OCI-LY7 (cell line): ENCODE results near the gene BAIAP2. TPM values are rescaled to one million over a fixed set of nuclear protein-coding genes. Genes with fewer than 3 reads are reported as not detected.

Source experiments
- BruUV-seq: library from RNA; stranded (reverse); fragments of 400-500 nt; replicated peaks from 2 replicates; lab custom pipeline; 2021; lab: Mats Ljungman, UMichigan
- CTCF ChIA-PET: fragments of 300-600 bp; sonication (Branson Sonifier 250); formaldehyde crosslinking; loops from one replicate; lab custom pipeline; 2022; ENCODE audit warnings: antibody characterized with exemption; ENCODE audit not compliant: unreplicated experiment; lab: Charles Lee
- POLR2A ChIA-PET: fragments of 300-600 bp; sonication (Branson Sonifier 250); formaldehyde crosslinking; loops from one replicate; lab custom pipeline; 2022; ENCODE audit warnings: antibody characterized with exemption; lab: Charles Lee
- DNase-seq: peaks from one replicate; pipeline ENCODE4 v3.0.0-alpha.2; 2015; ENCODE audit warnings: low spot score
- H2AFZ ChIP-seq: fragments of 200-600 bp; sonication (generic), shearing (Covaris generic); 2 replicates; pipeline ENCODE4 v1.6.1; 2014; ENCODE audit warnings: mild to moderate bottlenecking, antibody characterized with exemption, low read length, moderate library complexity
- H3K27ac ChIP-seq: fragments of 200-600 bp; sonication (generic); 2 replicates; pipeline ENCODE4 v1.5.1; 2014; ENCODE audit warnings: mixed run types, low read depth, mild to moderate bottlenecking, moderate library complexity, low read length, inconsistent platforms; ENCODE audit not compliant: poor library complexity, severe bottlenecking
- H3K36me3 ChIP-seq: fragments of 200-600 bp; sonication (generic); 2 replicates; pipeline ENCODE4 v1.6.1; 2014; ENCODE audit warnings: mild to moderate bottlenecking, antibody characterized with exemption, low read length, moderate library complexity, mixed read lengths; ENCODE audit not compliant: insufficient read depth
- H3K4me1 ChIP-seq: fragments of 200-600 bp; sonication (generic); 2 replicates; pipeline ENCODE4 v1.5.1; 2014; ENCODE audit warnings: mild to moderate bottlenecking, low read length; ENCODE audit not compliant: insufficient read depth, poor library complexity, severe bottlenecking
- H3K4me2 ChIP-seq: fragments of 200-600 bp; sonication (generic); 2 replicates; pipeline ENCODE4 v1.6.1; 2014; ENCODE audit warnings: mild to moderate bottlenecking, low read length
- H3K4me3 ChIP-seq: fragments of 200-600 bp; sonication (generic); 2 replicates; pipeline ENCODE4 v1.5.1; 2014; ENCODE audit warnings: mild to moderate bottlenecking, low read depth, low read length; ENCODE audit not compliant: poor library complexity, severe bottlenecking
- H3K79me2 ChIP-seq: fragments of 200-600 bp; sonication (generic); 2 replicates; pipeline ENCODE4 v1.6.1; 2016; ENCODE audit warnings: low read depth, mild to moderate bottlenecking, low read length, moderate library complexity, mixed read lengths; ENCODE audit not compliant: insufficient read depth
- H3K9me2 ChIP-seq: fragments of 200-600 bp; sonication (generic); 2 replicates; pipeline ENCODE4 v1.6.1; 2016; ENCODE audit warnings: mild to moderate bottlenecking, low read length, mixed read lengths; ENCODE audit not compliant: insufficient read depth
- H3K9me3 ChIP-seq: fragments of 200-600 bp; sonication (generic); 2 replicates; pipeline ENCODE4 v1.6.1; 2014; ENCODE audit warnings: mild to moderate bottlenecking, mixed run types, low read length, mixed read lengths
- H4K20me1 ChIP-seq: fragments of 200-600 bp; sonication (generic); 2 replicates; pipeline ENCODE4 v1.6.1; 2014; ENCODE audit warnings: mild to moderate bottlenecking, antibody characterized with exemption, low read length, moderate library complexity, mixed read lengths; ENCODE audit not compliant: insufficient read depth
- EZH2phosphoT487 ChIP-seq: fragments of 200-600 bp; sonication (generic); IDR thresholded peaks from 2 replicates; pipeline ENCODE4 v1.6.1; 2018; ENCODE audit warnings: low read depth, borderline replicate concordance, mild to moderate bottlenecking, mixed run types, antibody characterized with exemption, low read length, moderate library complexity, mixed read lengths
- intact Hi-C: fragments of 100-400 bp; cut with micrococcal nuclease; formaldehyde crosslinking; loops from one replicate; pipeline ENCODE4 v1.10.0; 2022; ENCODE audit not compliant: unreplicated experiment
- total RNA-seq, 2 experiments: library from RNA; depleted of rRNA in 1 of 2; stranded (reverse); fragments of >200 nt in 1 of 2; shearing (Covaris generic) in 1 of 2; gene quantifications; 2 replicates each; pipeline ENCODE4 v1.2.3, GENCODE V29; 2014 to 2022
- TF ChIP-seq, protein P1 (sequence below): fragments of 200-600 bp; sonication (generic); conservative IDR thresholded peaks from 2 replicates; pipeline ENCODE4 v1.5.1; 2014; ENCODE audit warnings: mild to moderate bottlenecking, antibody characterized with exemption, low read length, moderate library complexity, mixed read lengths

BAIAP2 gene
- total RNA-seq, 2 experiments from 2014 or later, result 2.1 to 2.3 TPM

DNA sequence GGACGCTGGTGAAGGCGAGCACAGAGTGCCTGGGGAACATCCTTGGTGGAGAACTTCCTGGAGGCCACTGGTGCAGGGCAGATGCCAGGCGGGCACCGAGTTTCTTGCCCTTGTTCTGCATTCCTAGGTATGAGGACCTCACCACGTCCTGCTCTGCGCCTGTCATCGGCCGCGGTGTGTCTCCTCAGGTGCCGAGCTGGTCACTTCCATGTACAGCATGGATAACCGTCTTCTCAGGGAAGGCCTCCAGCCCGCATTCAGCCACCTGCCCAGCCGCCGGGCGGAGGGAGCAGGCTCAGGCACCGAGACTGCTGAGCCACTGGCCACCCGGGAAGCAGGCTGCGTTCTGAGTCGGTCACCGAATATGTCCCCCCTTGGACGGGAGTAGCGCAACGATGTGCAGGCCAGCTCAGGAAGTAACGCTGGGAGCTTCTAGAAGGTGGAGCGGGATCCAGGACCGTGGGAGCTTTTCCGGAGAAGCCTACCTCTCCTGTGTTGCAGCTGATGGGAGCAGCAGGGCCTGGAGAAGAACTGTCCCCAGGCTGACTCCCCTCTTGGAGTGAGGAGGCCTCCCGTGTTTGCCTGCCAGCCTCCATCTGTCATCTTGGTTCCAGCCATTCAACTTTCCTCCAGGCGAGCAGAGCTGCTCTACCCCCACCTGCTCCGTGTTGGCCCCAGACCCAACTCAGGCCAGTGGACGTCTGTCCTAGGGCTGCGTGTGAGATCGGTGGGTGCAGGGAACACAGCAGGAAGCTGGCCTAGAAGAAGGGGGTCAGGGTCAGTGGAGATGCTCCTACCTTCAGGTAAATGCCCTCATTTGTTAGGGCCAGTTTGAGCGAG lies 2.1 kb upstream of the BAIAP2 start:
- Histone ChIP-seq H3K4me3 (no peak overlapping the region), H3K9me2 (no peaks in the 10 kb centered on the region), H3K4me1 (peaks cover 5% of the 10 kb centered on the region), H2AFZ (no peak overlapping the region), H4K20me1 (0 out of 2 replicates have a peak, but pooled peaks cover 4% of the 10 kb centered on the region), H3K27ac (no peak overlapping the region), H3K79me2 (no peaks in the 10 kb centered on the region), H3K9me3 (no peaks in the 10 kb centered on the region), H3K36me3 (no peaks in the 10 kb centered on the region), H3K4me2 (no peak overlapping the region)
- CTCF ChIA-PET, result no interaction called here
- intact Hi-C loops, result no loop called here
- TF ChIP-seq, protein P1, sequence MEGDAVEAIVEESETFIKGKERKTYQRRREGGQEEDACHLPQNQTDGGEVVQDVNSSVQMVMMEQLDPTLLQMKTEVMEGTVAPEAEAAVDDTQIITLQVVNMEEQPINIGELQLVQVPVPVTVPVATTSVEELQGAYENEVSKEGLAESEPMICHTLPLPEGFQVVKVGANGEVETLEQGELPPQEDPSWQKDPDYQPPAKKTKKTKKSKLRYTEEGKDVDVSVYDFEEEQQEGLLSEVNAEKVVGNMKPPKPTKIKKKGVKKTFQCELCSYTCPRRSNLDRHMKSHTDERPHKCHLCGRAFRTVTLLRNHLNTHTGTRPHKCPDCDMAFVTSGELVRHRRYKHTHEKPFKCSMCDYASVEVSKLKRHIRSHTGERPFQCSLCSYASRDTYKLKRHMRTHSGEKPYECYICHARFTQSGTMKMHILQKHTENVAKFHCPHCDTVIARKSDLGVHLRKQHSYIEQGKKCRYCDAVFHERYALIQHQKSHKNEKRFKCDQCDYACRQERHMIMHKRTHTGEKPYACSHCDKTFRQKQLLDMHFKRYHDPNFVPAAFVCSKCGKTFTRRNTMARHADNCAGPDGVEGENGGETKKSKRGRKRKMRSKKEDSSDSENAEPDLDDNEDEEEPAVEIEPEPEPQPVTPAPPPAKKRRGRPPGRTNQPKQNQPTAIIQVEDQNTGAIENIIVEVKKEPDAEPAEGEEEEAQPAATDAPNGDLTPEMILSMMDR, result no peak
- TF ChIP-seq EZH2phosphoT487, result no peak
- BruUV-seq, result no TSS peak
- POLR2A ChIA-PET, result no interaction called here
- no peak for DNase-seq

DNA sequence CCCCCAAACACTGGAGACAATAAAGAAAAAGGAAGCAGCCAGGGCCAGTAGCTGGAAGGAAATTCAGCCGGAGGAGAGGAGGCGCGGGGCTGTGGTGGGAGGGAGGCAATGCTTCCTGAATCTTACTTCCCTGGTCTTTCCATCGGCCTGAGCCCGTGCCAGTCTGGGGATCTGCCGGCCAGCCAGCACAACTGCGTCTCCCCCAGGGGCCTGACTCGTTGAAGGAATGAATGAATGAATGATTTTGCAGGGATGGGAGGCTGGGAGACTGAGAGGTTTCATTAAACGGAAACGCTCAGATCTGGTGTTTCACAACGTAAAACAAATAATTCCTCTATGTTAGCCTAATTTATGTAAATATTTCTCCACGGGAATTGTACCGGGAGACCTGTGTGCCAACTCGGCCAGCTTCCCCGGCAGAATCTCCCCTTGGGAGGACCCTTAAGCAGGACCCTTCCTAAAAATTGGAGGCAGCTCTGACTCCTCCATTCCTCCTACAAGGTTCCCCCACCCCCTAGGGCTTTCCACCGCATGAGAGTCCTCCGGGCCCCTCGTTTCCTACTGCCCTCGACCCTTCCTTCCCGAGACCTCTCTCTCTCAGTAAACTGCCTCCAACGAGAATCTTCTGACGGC lies 1.3 kb upstream of the BAIAP2 start:
- no peaks in the 10 kb centered on the region for H3K9me2 ChIP-seq
- H3K4me1 ChIP-seq, result peaks cover 5% of the 10 kb centered on the region
- no peak overlapping the region for H3K4me3 ChIP-seq
- no peaks in the 10 kb centered on the region for H3K36me3 ChIP-seq
- H4K20me1 ChIP-seq, result 0 out of 2 replicates have a peak, but pooled peaks cover 4% of the 10 kb centered on the region
- intact Hi-C loops, result no loop called here
- no peak overlapping the region for H3K27ac ChIP-seq
- BruUV-seq, result no TSS peak
- CTCF ChIA-PET, result no interaction called here
- POLR2A ChIA-PET, result no interaction called here
- H3K79me2 ChIP-seq, result no peaks in the 10 kb centered on the region
- TF ChIP-seq, protein P1, result no peak
- TF ChIP-seq EZH2phosphoT487, result no peak
- DNase-seq, result no peak
- H3K4me2 ChIP-seq, result no peak overlapping the region
- no peak overlapping the region for H2AFZ ChIP-seq
- no peaks in the 10 kb centered on the region for H3K9me3 ChIP-seq
